ENCODE data around the gene SELENBP1.

Gene SELENBP1

DNA sequence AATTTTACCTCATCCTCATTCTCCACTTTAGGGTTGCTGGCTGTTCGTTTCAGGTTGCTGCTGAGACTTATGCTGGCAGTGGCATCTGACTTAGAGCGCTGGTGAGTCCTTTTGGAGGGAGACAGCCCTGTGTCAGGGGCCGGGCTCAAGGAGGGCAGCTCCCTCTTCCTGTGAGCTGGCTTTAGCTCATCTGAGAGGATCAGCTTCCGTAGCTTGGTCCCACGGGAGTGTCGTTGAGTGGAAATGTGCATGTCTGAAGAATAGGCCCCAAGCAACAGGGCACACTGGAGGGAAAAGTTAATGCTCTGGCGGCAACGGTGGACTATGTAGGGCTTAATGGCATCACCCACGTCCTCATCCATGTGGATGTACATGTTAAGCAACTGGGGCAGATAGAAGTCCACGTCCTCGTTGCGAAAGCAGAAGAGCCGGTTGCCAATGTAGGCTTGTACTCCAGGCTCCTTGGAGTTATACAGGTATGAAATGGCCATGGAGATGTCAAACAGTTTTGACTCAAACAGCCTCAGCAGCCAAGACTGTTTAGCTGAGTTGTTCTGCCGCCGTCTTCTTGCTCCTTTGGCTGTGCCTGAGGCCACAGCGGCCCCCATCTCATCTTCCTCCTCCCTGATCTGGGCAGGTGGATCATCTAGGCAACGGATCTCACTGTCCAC lies 56.8 kb downstream of the SELENBP1 start:
- DNase-seq (ENCODE audit: low spot score in 2 of 2) (no peak), ATAC-seq (ENCODE audit: low read depth) (no peak)
- no peaks in the 10 kb centered on the region for H3K27me3 Mint-ChIP-seq
- no peaks in the 10 kb centered on the region for H3K9me3 Mint-ChIP-seq
- no peak overlapping the region for H3K4me3 Mint-ChIP-seq
- H3K27ac Mint-ChIP-seq: peak overlapping the region; percentile 63
- peaks cover 31% of the 10 kb centered on the region for H3K36me3 Mint-ChIP-seq
- peaks cover 28% of the 10 kb centered on the region for H3K4me1 Mint-ChIP-seq

Measured in memory B cell (primary cell).